Activated T-cell treated with anti-CD3 and anti-CD28 coated beads for 1 hour (primary cell): ENCODE measurements around the gene ALPL.
A peak's percentile ranks its signal among the peaks of the same experiment; 100 is the strongest.

ENCODE experiments used
- DNase-seq: peaks from one replicate; pipeline ENCODE4 v3.0.0-alpha.2; 2020; ENCODE audit warnings: low read depth

The ALPL gene

DNA sequence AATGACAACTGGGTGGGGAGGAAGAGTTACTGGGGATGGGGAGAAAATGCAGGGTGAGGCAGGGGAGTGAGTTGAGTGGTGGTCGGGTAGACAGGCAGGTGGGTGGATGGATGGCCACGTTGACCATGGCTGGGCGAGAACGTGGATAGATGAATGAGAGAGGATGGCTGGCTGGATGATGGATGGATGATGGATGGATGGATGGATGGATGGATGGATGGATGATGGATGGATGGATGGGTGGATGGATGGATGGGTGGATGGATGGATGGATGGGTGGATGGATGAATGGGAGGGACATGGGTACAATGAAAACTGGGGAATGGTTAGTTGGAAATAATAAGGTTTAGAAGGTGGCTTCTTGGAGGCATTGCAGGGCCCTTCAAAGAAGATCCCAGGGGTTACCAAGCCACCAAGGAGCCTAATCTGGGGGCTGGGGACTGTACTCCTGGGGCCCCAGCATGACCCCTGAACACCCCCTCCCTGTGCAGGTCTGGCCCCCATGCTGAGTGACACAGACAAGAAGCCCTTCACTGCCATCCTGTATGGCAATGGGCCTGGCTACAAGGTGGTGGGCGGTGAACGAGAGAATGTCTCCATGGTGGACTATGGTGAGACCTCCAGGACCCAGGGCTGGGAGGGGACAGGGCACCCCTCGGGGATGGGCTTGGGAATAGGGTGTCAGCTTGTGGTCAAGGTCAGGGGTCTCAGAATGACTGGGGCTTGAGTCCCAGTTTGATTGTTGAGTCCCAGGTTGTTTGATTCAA, 67.0 kb downstream of the ALPL start:
- DNase-seq: no peak

GRCh38 chr1:21576798-21577187, 67.6 kb downstream of the ALPL start:
- no peak for DNase-seq

DNA sequence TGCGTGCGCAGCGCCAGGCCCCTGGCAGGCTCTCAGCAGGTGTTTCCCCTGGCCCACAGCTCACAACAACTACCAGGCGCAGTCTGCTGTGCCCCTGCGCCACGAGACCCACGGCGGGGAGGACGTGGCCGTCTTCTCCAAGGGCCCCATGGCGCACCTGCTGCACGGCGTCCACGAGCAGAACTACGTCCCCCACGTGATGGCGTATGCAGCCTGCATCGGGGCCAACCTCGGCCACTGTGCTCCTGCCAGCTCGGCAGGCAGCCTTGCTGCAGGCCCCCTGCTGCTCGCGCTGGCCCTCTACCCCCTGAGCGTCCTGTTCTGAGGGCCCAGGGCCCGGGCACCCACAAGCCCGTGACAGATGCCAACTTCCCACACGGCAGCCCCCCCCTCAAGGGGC, 68.1 kb downstream of the ALPL start:
- no peak for DNase-seq

DNA sequence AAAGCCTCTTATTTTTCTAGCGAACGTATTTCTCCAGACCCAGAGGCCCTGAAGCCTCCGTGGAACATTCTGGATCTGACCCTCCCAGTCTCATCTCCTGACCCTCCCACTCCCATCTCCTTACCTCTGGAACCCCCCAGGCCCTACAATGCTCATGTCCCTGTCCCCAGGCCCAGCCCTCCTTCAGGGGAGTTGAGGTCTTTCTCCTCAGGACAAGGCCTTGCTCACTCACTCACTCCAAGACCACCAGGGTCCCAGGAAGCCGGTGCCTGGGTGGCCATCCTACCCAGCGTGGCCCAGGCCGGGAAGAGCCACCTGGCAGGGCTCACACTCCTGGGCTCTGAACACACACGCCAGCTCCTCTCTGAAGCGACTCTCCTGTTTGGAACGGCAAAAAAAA, 68.7 kb downstream of the ALPL start:
- no peak for DNase-seq

GRCh38 chr1:21579791-21580190, 70.6 kb downstream of the ALPL start:
- DNase-seq: no peak

- no peak for DNase-seq
These were observed 74.9 kb downstream of the ALPL start for GRCh38 chr1:21584096-21584495.

GRCh38 chr1:21585037-21585436, 75.8 kb downstream of the ALPL start:
- DNase-seq: no peak

GRCh38 chr1:21586222-21586621, 77.0 kb downstream of the ALPL start:
- no peak for DNase-seq

DNA sequence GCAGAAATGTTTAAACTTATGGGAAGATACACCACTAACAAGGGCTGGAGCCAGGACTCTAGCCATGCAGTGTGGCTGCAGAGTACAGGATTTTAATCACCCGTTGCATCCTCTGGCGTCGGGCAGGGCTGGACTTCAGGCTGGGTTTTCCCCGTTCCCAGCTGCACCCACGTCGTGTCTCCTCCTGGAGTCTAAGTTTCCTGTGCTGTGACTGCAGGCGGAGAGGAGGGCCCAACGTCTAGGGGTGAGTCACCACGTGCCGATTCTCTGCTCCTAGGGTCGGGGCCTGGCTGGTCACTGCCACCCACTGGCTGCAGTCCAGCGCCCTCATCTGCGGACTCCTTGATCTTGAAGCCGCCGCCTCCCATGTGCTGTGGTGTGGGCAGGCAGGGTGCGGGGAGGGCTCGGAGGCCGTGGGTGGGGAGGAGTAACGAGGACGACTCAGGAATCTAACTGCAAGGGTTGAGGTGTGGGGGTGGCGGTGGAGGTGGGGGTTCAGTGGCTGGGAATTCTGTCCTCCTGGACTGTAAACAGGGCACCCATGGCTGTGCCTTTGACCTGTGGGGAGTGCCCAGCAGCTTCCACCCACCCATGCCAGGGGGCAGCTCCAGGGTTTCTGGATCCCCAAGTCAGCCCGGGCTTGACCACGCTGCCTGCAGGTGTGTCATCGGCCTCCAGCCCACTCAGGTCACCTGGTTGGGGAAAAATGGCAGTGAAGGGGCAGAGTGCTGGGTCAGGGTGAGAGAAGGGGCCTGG, 77.8 kb downstream of the ALPL start:
- DNase-seq: no peak

GRCh38 chr1:21587602-21587953, 78.4 kb downstream of the ALPL start:
- no peak for DNase-seq

GRCh38 chr1:21589618-21590017, 80.4 kb downstream of the ALPL start:
- no peak for DNase-seq

GRCh38 chr1:21590126-21590880, 81.1 kb downstream of the ALPL start:
- DNase-seq: no peak

DNA sequence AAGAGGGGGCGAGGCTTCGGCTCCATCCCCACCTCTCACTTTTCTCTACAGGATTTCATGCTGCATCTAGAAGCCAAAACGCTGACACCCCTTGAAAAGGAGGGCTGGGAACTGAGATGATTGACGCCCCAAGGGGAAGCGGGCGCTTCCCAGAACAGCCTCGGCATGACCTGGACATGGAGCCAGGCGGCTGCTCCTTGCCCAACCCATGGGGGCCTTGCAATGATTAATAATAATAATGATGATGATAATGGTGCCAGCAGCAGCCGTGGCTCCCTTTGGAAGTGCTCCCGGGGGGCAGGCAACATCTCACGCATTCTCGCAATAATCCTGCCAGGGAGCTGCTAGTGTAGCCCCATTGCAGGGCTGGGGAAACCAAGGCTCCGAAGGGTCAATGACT, 81.7 kb downstream of the ALPL start:
- DNase-seq: no peak

- DNase-seq: no peak
These were observed 83.1 kb downstream of the ALPL start for GRCh38 chr1:21592086-21592865.

DNA sequence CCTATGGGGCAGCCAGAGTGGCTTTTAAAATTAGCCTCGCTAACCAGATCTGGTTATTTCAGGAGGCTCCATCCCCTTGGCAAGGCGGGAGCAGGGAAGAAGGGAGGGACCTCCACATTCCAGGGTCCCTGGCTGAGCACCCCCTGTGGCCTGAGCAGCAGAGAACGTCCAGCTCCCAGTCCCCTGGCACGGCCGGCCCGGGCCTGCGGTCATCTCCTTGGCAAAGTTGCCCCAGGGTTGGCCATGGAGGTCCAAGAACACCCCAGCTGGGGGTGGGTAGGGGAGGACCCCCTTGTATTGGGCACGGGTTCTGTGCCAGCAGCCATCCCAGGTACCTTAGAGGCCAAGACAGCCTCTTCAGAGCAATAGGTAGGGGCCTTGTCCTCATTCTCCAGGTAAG, 84.0 kb downstream of the ALPL start:
- DNase-seq: no peak

- no peak for DNase-seq
These were observed 85.3 kb downstream of the ALPL start for GRCh38 chr1:21594501-21594900.

GRCh38 chr1:21594935-21595897, 86.0 kb downstream of the ALPL start:
- DNase-seq: peak; percentile 16

DNA sequence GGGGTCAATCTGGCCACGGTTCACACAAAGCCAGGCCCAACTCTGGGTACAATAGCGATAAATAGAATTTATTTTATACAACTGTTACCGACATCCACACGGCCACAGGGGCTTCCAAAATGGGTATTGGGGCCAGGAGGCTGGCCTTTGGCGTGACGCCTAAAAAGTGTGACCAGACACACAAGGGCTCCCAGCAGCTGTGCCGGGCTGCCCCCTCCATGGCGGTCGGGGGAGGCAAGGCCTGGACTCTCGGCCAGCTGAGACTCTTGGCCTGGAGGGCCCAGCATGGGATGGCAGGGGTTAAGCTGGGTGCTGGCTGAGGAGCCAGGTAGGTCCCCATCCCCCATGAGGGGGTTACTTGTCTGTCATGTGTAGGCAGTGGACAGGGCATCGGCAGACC, 87.0 kb downstream of the ALPL start:
- no peak for DNase-seq

- DNase-seq: no peak
These were observed 87.4 kb downstream of the ALPL start for GRCh38 chr1:21596628-21597027.

- DNase-seq: no peak
These were observed 88.5 kb downstream of the ALPL start for GRCh38 chr1:21597753-21598152.

DNA sequence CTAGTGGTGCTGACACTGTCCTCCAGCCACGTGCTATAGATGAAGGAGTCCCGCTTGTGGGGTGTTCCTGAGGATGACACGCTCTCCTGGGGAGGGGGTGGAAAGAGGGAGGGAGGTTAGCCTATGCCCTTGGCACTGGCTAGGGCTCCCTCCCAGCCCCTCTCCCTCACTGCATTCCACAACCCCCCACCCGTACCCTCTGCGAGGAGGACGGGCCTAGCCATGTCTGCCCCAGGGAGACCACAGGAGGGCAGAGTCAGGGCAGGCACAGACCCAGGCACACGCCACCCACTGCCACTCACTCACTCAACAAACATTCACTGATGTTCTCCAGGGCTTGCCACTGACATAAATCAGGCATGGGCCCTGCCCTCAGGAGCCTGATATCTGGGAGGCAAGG, 89.2 kb downstream of the ALPL start:
- DNase-seq: no peak
